Dedifferentiated amniotic fluid mesenchymal stem cell (primary cell): Measurements from ENCODE around the gene BET1L.

ENCODE experiments used
- DNase-seq: peaks from one replicate; pipeline ENCODE4 v3.0.0-alpha.2; 2016; ENCODE audit errors: extremely low spot score

The BET1L gene

DNA sequence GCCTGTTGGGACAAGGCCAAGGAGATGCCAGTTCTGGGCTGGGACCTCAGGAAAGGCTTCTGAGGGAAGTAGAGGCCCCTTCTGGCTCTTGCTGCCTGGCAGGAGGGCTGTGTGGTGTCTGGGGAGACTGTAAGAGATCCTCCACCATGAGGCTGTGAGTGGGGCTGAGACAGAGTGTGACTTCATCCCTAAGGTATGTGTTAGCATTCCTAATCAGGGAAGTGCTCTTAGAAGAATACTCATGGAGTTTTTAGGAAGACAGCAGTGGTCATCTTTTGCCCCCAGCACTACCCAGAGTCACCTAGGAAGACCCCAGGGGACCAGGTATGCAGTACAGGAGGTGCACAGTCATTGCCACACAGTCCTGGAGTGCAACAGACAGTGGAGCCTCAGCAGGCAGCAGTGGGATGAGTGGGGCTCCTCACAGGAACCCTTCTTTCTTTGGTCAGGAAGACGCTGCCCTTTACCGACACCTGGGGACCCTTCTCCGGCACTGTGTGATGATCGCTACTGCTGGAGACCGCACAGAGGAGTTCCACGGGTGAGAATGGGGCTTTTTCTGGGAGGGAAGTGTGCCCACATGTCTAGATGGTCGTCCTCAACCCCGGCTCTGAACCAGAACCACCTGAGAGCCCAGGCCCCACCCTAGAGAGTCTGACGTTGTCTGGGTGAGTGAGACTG, 3.1 kb upstream of the BET1L start:
- peak; percentile 33 for DNase-seq

DNA sequence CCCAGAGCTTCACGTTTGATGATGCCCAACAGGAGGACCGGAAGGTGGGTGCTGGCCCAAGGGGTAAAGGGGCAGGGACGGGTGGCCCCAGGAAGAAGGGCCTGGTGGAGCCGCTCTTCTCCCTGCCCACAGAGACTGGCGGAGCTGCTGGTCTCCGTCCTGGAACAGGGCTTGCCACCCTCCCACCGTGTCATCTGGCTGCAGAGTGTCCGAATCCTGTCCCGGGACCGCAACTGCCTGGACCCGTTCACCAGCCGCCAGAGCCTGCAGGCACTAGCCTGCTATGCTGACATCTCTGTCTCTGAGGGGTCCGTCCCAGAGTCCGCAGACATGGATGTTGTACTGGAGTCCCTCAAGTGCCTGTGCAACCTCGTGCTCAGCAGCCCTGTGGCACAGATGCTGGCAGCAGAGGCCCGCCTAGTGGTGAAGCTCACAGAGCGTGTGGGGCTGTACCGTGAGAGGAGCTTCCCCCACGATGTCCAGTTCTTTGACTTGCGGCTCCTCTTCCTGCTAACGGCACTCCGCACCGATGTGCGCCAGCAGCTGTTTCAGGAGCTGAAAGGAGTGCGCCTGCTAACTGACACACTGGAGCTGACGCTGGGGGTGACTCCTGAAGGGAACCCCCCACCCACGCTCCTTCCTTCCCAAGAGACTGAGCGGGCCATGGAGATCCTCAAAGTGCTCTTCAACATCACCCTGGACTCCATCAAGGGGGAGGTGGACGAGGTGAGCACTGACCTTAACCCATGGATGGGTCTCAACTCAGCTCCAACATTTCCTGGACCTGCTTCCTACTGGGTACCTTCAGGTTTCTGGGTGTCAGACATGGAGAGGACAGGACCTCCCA, 2.3 kb upstream of the BET1L start:
- no peak for DNase-seq

DNA sequence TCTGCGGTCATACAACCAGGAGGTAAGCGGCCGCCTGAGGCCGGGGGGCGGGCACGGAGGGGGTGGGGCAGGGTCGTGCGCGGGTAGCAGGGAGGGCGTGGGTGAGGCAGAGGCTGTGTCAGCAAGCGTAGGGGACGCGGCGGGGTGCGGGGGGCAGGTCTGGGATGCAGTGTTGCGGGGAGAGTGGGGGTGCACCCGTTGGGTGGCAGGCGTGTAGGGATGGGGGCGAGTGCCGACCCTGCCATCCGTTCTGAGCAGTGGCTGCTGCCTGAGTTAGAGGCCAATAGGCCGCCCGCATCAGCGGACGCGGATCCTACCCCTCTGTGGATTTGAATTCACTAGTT, 1.7 kb upstream of the BET1L start:
- DNase-seq: no peak

DNA sequence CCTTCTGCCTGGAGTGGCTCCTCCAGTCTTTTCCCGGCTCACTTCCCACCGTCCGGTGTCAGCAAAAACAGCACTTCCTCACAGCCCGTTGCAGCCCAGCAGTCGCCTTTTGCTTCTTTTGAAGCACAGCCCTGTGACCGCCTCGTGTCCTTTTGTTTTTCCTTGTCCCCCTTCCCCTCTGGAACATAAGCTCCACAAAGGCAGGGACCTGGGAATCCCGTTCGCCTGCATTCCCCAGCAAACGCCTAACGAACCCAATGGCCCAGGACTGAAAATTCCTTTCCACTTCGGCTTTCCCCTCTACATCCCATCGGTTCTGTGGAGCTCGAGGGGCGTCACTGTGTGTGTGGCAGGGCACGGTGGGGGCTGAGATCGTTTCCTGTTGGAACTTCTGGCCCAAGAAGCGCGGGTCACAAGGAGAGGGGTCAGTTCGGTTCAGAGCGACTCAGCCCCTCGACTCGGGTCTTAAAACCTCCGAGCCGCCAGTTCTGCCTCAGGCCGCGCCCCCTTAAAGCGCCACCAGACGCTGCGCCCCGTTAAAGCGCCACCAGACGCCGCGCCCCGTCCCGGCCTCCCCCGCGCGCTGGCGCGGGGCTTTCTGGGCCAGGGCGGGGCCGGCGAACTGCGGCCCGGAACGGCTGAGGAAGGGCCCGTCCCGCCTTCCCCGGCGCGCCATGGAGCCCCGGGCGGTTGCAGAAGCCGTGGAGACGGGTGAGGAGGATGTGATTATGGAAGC, 1.1 kb upstream of the BET1L start:
- DNase-seq: peak; percentile 19

DNA sequence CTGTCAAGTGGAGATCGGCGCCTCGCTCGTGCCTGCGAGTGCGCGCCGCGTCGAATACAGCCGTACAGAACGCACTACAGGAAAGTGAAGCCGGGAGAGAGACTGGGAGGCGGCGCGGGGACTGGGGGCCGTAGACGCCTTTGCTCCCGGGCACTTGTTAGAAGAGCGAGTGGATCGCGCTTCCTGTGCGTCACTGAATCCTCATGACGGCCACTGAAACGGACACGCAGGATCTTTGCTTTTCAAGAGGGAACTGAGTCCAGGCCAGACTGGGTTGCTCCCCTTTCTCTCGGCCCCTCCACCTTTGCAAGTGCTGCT, 623 bp upstream of the BET1L start:
- DNase-seq: peak; percentile 26

DNA sequence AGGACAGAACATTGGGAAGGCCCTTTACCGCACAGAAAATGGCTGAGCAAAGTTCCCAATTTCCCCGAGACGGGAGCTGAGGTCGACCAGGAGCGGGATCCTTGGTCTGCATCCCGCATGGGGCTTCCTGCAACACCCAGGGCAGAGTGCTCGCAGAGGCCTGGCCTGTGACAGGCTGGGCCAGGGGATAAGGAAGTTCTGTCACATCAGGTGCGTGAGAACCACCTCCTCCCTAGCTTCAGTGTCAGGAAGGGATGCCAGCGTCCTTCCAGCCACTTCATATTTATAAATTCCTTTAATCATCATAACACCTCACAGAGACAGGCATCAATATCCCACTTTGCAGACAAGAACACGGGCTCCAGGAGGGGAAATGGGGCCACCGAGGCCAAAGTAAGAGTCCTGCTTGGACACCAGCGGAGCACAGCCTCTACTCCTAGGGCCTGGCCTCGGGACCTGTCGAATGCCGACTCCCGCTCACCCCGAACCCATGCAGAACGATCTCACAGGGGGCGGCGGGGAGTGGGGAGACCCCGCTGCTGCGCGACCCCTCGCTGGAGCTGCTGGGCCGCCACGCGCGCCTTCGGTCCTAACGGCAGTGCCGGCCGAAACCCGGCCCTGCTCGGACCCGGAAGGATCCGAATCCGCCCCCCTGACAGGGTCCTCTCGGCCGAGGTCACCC, 532 bp downstream of the BET1L start:
- no peak for DNase-seq

DNA sequence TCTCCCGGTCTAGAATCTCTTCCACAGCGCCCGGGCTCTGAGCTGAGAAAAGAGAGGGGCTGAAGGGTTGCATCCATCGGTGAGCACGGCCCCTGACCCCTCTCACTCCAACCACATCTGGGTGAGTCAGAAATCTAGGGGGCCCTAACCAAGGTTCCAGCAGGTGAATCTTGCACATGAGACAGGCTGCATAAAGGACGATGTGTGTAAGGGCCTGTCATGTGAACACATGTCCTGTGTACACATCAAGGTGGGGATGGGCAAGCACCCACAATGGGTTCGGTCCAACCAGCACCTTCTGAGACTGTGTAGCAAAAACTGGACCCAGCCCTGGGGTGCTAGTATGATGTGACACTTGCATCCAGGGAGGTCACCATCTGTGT, 1.2 kb downstream of the BET1L start:
- DNase-seq: no peak

DNA sequence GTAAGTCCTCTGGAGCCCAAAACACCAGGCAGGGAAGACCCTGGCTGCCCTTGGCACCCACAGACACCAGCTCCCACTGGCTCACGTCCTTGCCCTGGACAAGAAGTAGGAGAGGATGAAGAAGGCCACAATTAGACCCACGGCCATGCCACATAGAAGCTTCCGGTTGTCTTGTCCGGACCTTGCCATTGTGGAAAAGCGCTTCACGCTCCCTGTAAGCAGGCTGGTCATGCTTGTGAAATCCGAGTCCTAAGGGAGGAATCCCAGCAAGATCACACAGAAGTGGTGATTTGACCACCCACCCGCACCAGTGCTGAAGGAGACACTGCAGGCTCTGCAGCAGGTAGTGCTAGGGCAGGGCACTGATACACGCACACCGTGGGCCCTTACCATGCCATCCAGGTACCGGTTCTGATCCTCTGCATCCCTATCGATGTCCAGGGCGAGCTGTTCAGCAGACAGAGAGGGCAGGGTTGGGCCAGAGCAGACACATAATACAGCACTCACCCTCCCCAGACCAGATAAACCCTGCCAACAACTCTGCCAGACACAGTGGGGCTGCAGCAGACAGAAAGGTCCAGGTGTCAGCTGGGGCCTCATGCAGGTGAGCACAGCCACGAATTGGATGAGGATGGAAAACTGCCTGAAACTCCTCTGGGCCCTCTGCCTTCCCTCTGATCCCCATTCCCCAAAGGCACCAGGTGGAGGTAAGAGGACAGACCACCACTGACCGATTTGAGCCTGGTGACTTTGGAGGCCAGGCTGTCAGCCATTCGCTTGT, 1.8 kb downstream of the BET1L start:
- DNase-seq: no peak

DNA sequence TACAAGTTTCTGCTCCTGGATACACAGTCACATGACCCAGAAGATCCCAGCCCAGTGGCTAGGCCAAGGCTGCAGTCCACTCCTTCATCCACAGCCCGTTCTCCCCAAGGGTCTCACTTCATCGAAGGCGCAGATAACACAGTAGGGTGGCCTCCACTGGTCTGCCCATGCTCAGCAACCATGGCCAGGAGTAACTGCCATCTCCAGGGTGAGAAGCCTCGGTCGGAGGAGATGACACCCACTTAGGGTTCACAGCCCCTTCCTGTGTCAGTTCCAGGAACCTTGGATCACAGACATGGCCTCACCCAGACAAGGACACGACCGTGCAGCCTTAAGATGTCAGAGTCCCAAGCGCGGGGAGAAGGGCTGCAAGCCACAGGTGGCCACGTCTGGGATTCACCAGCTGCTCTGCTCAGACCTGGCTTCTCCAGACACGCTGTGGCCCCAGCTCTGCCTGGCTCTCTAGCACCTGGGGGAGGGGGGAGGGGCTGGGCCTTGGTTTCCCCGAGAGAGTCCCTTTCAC, 2.6 kb downstream of the BET1L start:
- DNase-seq: no peak

DNA sequence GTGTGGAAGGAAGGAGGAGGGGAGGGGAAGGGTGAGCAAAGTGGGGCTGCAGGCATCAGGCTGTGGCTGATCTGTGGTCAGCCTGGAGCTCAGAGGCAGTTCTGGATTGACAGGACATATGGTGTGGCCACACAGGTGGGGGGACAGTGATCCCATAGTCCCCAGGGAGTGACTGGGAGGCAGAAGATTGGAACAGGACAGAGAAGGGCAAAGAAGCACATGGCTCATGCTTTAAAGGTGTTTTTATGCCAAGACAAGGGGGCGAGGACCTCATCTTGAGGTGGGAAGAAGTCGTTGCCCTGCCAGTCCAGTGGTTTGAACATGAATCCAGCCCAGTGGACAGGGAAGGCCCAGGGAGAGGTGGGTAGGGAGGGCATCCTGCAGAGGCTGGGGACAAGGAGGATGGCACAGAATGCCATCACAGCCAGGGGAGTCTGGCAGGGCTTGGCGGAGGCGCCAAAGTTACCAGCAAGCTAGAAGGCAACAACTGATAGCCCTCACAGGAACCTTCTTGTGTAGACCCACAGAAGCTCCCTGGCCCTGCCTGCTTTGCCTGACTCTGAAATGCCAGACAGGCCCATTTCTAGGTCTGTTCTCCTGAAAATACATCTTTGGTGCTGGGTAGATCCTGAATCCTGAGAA, 3.1 kb downstream of the BET1L start:
- DNase-seq: no peak

DNA sequence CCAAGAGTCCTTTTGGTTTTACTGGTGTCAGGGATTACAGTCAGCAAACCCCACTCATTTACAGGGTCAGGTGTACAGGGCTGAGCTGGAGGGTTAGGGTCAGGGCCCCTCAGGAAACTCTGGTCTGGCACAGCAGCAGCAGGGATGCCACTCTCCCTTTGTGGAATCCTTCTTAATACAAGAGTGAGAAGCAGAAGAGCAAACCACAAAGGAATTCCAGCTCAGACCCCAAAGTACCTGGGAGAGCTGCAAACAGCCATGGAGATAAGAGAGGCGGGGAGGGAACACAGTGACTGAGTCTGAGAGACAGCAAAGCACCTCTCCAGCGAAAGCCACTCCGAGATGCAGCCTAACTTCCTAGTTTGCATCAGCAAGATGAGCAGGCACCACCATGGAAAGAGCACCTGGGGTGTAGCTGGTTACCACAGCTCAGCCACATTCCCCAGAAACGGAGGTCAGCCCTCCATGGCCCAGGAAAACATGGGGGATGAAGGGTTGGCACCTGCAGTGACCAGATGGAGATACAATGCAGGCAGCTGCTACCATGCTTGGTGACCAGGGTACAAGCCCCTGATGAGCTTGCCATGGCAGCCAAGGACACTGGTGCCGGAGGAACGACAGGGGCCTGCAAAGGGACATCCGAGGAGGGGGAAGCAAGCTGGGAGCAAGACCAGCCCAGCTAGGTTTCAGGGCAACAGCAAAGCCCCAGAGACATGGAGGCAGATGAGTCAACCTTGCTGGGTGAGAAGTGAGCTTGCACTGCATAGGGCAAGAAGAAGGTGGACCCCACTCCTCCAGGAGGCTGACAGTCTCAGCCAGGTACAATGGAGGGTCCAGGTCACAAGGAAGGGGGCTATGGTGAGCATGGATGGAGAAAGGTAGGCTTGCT, 3.9 kb downstream of the BET1L start:
- DNase-seq: no peak

DNA sequence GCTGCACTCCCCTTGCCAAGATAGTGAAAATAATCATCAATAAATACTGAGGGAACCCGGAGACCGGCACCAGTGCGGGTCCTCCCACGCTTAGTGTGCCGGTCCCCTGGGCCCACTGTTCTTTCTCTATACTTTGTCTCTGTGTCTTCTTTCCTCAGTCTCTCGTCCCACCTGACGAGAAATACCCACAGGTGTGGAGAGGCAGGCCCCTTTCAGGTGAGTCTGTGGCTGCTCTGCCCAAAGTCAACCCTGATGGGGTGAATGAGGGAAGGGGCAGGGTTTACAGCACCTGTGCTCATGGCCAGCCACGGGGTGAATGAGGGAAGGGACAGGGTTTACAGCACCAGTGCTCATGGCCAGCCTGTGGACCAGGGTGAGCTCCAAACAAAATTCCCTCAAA, 4.7 kb downstream of the BET1L start:
- no peak for DNase-seq

DNA sequence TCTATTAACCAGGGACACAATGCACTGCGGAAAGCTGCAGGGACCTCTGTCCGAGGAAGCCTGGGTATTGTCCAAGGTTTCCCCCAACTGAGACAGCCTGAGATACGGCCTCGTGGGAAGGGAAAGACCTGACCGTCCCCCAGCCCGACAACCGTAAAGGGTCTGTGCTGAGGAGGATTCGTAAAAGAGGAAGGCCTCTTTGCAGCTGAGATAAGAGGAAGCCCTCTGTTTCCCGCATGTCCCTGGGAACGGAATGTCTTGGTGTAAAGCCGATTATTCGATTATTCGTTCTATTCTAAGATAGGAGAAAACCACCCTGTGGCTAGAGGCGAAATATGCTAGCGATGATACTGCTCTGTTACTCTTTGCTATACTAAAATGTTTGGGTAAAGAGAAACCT, 5.2 kb downstream of the BET1L start:
- DNase-seq: no peak

DNA sequence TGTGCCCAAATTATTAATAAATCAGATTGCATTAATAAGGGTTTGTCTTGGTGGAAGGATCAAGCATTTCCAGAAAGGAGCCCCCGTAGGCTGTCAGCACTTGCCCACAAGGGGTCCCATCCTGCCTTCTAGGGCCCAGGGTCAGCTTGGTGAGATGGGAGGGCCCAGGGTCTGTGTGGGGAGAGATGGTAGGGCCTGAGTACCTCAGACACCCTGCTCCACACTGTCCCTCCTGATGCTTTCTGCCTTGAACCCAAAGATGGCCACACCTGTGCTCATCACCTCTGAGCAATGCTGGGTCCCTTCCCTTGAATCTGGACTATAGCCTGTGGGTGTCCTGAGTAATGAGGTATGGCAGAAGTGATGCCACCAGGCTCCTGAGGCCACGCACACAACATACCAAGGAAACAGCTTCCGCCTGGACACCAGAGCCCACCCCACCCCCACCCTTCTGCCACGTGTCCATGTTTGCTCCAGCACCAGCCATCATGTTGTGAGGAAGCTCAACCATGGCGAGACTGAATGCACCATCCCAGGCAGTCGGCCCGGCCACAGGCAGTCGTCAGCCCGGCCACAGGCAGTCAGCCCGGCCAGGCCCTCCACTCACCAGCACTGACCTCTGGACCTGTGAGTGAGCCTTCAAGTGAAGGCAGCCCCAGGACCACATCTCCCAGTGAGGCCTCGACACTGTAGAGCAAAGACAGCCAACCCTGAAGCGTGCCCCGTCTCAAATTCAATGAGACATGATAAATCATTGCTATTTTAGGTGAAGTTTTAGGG, 6.8 kb downstream of the BET1L start:
- no peak for DNase-seq

DNA sequence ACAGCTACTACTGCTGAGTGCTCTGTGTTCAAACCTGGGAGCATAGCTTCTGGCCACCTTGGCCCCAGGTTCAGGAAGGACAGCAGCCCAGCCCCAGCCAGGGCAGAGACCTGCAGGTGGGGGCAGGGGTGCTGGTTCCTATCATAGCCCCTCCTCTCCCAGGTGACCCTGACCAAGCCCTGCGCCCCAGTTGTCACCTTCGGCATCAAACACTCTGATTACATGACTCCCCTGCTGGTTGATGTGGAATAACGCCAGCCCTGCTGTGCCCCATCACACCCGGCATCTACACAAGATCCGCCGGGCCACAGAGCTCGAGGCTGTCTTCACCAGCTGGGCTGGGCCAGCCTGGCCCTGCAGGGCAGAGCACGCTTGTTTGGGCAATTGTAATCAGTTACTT, 7.4 kb downstream of the BET1L start:
- no peak for DNase-seq

DNA sequence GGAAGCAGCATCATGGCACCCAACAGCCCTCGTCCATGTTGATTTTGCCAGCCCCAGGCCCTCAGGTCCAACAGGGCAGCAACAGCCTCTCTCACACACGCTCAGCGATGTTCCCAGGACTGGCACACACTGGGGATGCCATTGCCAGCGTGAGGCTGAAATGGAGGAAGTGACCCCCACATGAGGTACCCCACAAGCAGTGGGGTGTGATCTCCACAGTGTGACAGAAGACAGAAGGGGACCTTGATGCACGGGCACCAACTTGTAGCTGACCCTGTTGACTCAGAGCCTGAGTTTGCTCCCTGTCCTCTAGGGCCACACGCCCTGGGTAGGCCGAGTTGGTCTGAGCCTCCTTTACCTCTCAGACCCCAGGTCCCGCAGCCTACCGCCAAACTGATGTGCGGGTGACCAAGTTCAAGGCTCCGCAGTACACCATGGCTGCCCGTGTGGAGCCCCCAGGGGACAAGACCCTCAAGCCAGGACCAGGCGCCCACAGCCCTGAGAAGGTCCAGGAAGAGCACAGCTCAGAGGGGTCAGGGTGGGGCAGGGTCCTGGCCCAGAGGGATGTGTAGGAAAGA, 8.1 kb downstream of the BET1L start:
- DNase-seq: no peak

DNA sequence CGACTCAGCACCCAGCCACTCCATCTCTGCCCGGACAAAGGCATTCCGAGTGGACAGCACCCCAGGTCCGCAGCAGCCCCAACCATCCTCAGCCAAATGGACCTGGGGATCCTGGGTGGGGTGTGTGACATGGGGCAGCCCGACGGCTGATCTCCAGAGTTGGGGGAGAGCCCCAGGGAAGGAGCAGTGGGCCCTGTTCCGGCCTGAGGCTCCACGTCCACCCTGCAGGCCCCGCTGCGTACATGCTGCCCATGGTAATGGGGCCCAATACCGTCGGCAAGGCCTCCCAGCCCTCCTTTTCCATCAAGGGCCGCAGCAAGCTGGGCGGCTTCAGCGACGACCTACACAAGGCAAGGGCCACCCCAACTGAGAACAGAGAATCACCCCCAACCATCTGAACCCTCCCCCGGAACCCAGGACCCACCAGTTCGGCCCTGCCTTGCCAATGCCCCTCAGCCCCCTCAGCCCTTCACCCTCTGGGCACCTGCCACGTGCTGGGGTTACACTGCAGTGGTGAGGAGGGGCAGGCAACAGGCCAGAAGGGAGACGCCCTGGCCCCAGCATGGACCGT, 8.9 kb downstream of the BET1L start:
- DNase-seq: no peak

DNA sequence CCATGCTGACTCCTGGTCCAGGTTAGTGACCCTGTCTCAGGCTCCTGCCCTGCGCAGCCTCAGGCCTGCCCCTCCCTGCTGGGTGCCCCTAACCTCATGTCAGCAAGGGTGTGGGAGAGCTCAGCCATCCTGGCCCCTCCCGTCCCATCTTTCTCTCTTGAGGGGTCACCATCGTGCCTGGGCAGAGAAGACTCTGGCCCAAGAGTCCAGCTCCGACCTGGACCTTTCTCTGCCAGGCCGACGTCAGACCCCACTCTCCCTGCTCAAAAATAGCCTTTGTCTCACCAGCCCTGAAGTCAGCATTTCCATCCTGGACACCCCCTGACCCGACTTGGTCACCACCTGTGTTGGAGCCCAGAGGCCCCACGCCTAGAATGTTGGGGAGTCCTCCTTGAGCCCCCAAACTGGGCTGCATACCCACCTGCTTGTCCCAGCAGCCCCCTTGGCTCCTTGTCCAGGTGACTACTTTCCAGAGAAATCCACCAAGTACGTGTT, 9.4 kb downstream of the BET1L start:
- DNase-seq: no peak
